GM12878 (cell line): ENCODE results near the gene ABHD2. TPM values are rescaled to one million over a fixed set of nuclear protein-coding genes. Genes with fewer than 3 reads are reported as not detected.
A peak's percentile ranks its signal among the peaks of the same experiment; 100 is the strongest.

Experiments
- ATAC-seq: fragments of 200-7000 bp; cut with Tn5 transposase; 3 replicates; pipeline ENCODE4 v1.9.1; 2020; ENCODE audit warnings: mild to moderate bottlenecking, moderate library complexity
- BruUV-seq: library from RNA; stranded (reverse); fragments of 400-500 nt; replicated peaks from 2 replicates; lab custom pipeline; 2021; lab: Mats Ljungman, UMichigan
- CTCF ChIA-PET: fragments of 300-600 bp; sonication (Branson Sonifier 250); formaldehyde crosslinking; extraction: SDS; loops from one replicate; lab custom pipeline; 2021; ENCODE audit warnings: inconsistent platforms; lab: Yijun Ruan, JAX
- POLR2A ChIA-PET: fragments of 350-600 bp; formaldehyde crosslinking; extraction: SDS; loops from one replicate; lab custom pipeline; 2021; ENCODE audit warnings: inconsistent platforms; lab: Charles Lee
- RAD21 ChIA-PET: fragments of 300-600 bp; sonication (Branson Sonifier 250); formaldehyde crosslinking; loops from one replicate; lab custom pipeline; 2023; ENCODE audit warnings: antibody characterized with exemption; ENCODE audit not compliant: unreplicated experiment; lab: Charles Lee
- SMC1A ChIA-PET: fragments of 300-600 bp; sonication (Branson Sonifier 250); formaldehyde crosslinking; loops from one replicate; lab custom pipeline; 2023; ENCODE audit not compliant: unreplicated experiment, uncharacterized antibody; lab: Charles Lee
- DNase-seq: peaks from one replicate; pipeline ENCODE4 v3.0.0-alpha.2; 2011; ENCODE audit warnings: low read depth, low spot score
- FAIRE-seq: peaks from 3 replicates; lab custom pipeline; 2011; peaks lifted over from hg19 to GRCh38; lab: Jason Lieb, UNC
- H2AFZ ChIP-seq: 2 replicates; pipeline ENCODE4 v1.6.0; 2011; ENCODE audit warnings: low read depth, low read length, control low read depth; ENCODE audit not compliant: control insufficient read depth
- H3K27ac ChIP-seq: 2 replicates; pipeline ENCODE4 v1.5.1; 2011; ENCODE audit warnings: control low read depth; ENCODE audit not compliant: control insufficient read depth, insufficient read depth
- H3K27me3 ChIP-seq, 2 experiments: replicated peaks in 1 of 2; 2 replicates each; pipeline versions ENCODE4 v1.6.0 to v1.6.1; 2011; ENCODE audit warnings: low read length in 1 of 2; ENCODE audit not compliant: control insufficient read depth in 2 of 2, insufficient read depth in 2 of 2
- H3K36me3 ChIP-seq, 2 experiments: 2 replicates each; pipeline ENCODE4 v1.5.1; 2011; ENCODE audit warnings: low read length in 1 of 2; ENCODE audit not compliant: control insufficient read depth in 2 of 2, insufficient read depth in 2 of 2
- H3K4me1 ChIP-seq: 2 replicates; pipeline ENCODE4 v1.6.1; 2011; ENCODE audit warnings: mild to moderate bottlenecking, low read length, moderate library complexity, mixed read lengths; ENCODE audit not compliant: control insufficient read depth, insufficient read depth
- H3K4me2 ChIP-seq: 2 replicates; pipeline ENCODE4 v1.6.0; 2011; ENCODE audit warnings: control low read depth; ENCODE audit not compliant: control insufficient read depth, insufficient read depth
- H3K4me3 ChIP-seq: fragments of 200-600 bp; sonication (generic); 2 replicates; pipeline ENCODE4 v1.5.1; 2016
- H3K79me2 ChIP-seq: 2 replicates; pipeline ENCODE4 v1.6.0; 2011; ENCODE audit warnings: low read length; ENCODE audit not compliant: control insufficient read depth, insufficient read depth
- H3K9ac ChIP-seq: 2 replicates; pipeline ENCODE4 v1.8.0; 2011; ENCODE audit warnings: low read length, control low read depth, mixed read lengths; ENCODE audit not compliant: control insufficient read depth, insufficient read depth
- H3K9me3 ChIP-seq: replicated peaks from 3 replicates; pipeline ENCODE4 v1.5.1; 2011; ENCODE audit warnings: mild to moderate bottlenecking, low read length; ENCODE audit not compliant: control insufficient read depth, insufficient read depth
- H4K20me1 ChIP-seq: 2 replicates; pipeline ENCODE4 v1.6.0; 2011; ENCODE audit not compliant: control insufficient read depth, insufficient read depth
- ATF7 ChIP-seq: fragments of 450-650 bp; IDR thresholded peaks from 2 replicates; pipeline ENCODE4 v1.6.1; 2016; ENCODE audit warnings: low read depth, mild to moderate bottlenecking
- BHLHE40 ChIP-seq, 2 experiments: fragments of 450-650 bp in 1 of 2; IDR thresholded peaks; 2 replicates each; pipeline ENCODE4 v1.6.1; 2011 to 2017; ENCODE audit warnings: low read depth in 2 of 2, borderline replicate concordance in 1 of 2, improper control_type of control experiment in 1 of 2, low read length in 1 of 2, mild to moderate bottlenecking in 1 of 2
- CREB1 ChIP-seq: IDR thresholded peaks from 2 replicates; pipeline ENCODE4 v1.6.1; 2012; ENCODE audit warnings: low read depth, mild to moderate bottlenecking, inconsistent platforms
- DPF2 ChIP-seq: fragments of 450-650 bp; IDR thresholded peaks from 2 replicates; pipeline ENCODE4 v1.6.1; 2017; ENCODE audit warnings: mild to moderate bottlenecking
- EGR1 ChIP-seq, 2 experiments: IDR thresholded peaks; 1 replicate in 1 of 2; 2 replicates in 1 of 2; pipeline ENCODE4 v1.6.1; 2011 to 2012; ENCODE audit warnings: low read depth in 2 of 2, low read length in 2 of 2, borderline replicate concordance in 1 of 2, mild to moderate bottlenecking in 1 of 2, moderate library complexity in 1 of 2
- IKZF1 ChIP-seq: fragments of 450-650 bp; conservative IDR thresholded peaks from 2 replicates; pipeline ENCODE4 v1.6.1; 2017; ENCODE audit warnings: antibody characterized with exemption, mild to moderate bottlenecking
- IKZF2 ChIP-seq, 2 experiments: fragments of 450-650 bp; IDR thresholded peaks; 2 replicates each; pipeline ENCODE4 v1.6.1; 2017; ENCODE audit warnings: mild to moderate bottlenecking in 2 of 2, moderate library complexity in 2 of 2
- KAT2A ChIP-seq: conservative IDR thresholded peaks from 2 replicates; pipeline ENCODE4 v1.6.1; 2011; ENCODE audit warnings: low read depth, low read length; ENCODE audit not compliant: control insufficient read depth
- KLF5 ChIP-seq: fragments of 450-650 bp; IDR thresholded peaks from 2 replicates; pipeline ENCODE4 v1.6.1; 2014; ENCODE audit warnings: mild to moderate bottlenecking; ENCODE audit not compliant: partially characterized antibody
- MTA2 ChIP-seq: fragments of 450-650 bp; IDR thresholded peaks from 2 replicates; pipeline ENCODE4 v1.6.1; 2016; ENCODE audit warnings: low read depth, mild to moderate bottlenecking, moderate library complexity
- SMAD5 ChIP-seq: IDR thresholded peaks from 2 replicates; pipeline ENCODE4 v1.6.1; 2016; ENCODE audit warnings: antibody characterized with exemption, low read depth
- SRF ChIP-seq, 2 experiments: IDR thresholded peaks; 2 replicates each; pipeline ENCODE4 v1.6.1; 2011; ENCODE audit warnings: low read depth in 2 of 2, low read length in 2 of 2, mild to moderate bottlenecking in 1 of 2, moderate library complexity in 1 of 2
- WGBS: methylation state at CpG from one replicate; pipeline ENCODE4 v1.1.6; 2016; ENCODE audit warnings: low lambda C conversion rate; ENCODE audit not compliant: insufficient replicate concordance, insufficient coverage; ENCODE audit errors: missing lambda C conversion rate; 5-methylcytosine and 5-hydroxymethylcytosine counted together
- in situ Hi-C: fragments of 300-500 bp; cut with MboI; formaldehyde crosslinking; loops from 9 replicates; pipeline ENCODE4 v1.14.3; 2018; ENCODE audit warnings: mixed read lengths
- intact Hi-C: fragments of 100-400 bp; cut with micrococcal nuclease; formaldehyde crosslinking; loops from one replicate; pipeline ENCODE4 v1.14.2; 2022; ENCODE audit not compliant: unreplicated experiment
- polyA plus RNA-seq, 11 experiments: library from polyadenylated mRNA; depleted of rRNA in 4 of 11; unstranded in 6 of 11; stranded (reverse) in 5 of 11; fragments of >200 nt; fragmentation: Nextera tagmentation in 4 of 11; fragmentation: Illumina TruSeq in 1 of 11; extraction: Ambion mirVana in 4 of 11; extraction: Trizol in 1 of 11; gene quantifications; 1 replicate in 1 of 11; 2 replicates in 10 of 11; pipeline versions ENCODE4 v1.2.1 to v1.2.3, GENCODE V29; 2011 to 2016; ENCODE audit warnings: inconsistent platforms in 2 of 11, missing spikeins in 2 of 11, low read depth in 1 of 11
- total RNA-seq, 4 experiments: library from RNA; depleted of rRNA in 3 of 4; stranded (reverse); fragments of >200 nt in 3 of 4; fragmentation: Illumina TruSeq in 1 of 4; extraction: Trizol in 1 of 4; gene quantifications; 2 replicates each; pipeline versions ENCODE4 v1.2.1 to v1.2.3, GENCODE V29; 2013 to 2021
- TF ChIP-seq, protein P1 (sequence below): fragments of 150-350 bp; IDR thresholded peaks from 2 replicates; pipeline ENCODE4 v1.6.1; 2014; ENCODE audit warnings: mild to moderate bottlenecking, low read depth, low read length
- TF ChIP-seq, protein P2 (sequence below): fragments of 450-650 bp; IDR thresholded peaks from 2 replicates; pipeline ENCODE4 v1.6.1; 2016; ENCODE audit warnings: mild to moderate bottlenecking, moderate library complexity, borderline replicate concordance
- TF ChIP-seq, protein P3 (sequence below): IDR thresholded peaks from 2 replicates; pipeline ENCODE4 v1.6.1; 2012; ENCODE audit warnings: low read depth, low read length, improper control_type of control experiment

ABHD2 gene
- total and polyA plus RNA-seq, 10 of the 15 experiments (the other 5 are each of a cell fraction or from before 2014, with no cell fraction given): 1.2 to 33.6 (median 20.4) TPM

DNA sequence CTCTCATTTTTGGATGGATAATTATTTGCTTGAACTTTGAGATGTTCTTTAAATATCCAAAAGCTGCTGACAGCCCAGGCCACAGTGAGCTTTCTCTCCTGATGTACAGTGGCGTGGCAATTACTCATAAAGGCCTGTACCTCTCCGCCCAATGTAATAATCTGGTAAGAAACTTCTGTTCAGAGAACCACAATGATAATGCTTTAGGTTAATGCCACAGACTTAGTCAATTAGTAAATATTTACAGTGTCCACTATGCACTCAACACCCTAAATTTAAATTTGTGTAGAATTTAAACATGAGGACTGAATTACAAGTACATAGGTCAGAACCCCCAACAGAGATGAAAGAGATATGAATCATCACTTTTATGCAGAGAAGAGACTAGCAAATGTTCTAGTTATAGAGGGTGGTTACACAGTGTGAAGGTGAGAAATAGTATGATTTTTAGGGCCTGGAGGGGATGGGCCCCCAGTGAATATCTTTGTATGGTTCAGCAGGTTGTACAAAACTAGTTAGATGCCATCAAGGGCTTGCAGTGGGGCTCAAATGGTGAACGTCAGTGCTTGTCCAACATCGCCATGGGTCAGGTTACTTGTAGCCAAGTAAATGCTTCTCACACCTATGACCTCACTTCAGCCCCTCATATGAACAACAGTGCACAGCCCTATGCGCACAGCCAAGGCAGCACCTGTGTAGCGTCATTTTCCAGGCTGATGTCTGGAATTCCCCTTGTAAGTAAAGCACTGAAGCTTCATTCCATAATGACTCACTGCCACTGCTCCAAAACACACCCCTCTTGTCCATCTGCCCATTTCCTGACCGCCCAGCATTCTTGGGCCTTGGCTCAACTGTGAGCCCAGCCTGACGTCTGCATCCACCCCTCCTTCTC, 13.3 kb downstream of the ABHD2 start:
- peak; percentile 56 for FAIRE-seq
- TF ChIP-seq SRF (IDR thresholded peaks at IDR 0.05; ENCODE audit: low read depth in 2 of 2, low read length in 2 of 2): no peak
- TF ChIP-seq IKZF2 (IDR thresholded peaks at IDR 0.05): peak in 1 of 2 experiments; percentile 13; a peak in 1 of 4 replicates
- TF ChIP-seq ATF7: peak; percentile 20; the same call in 1 of the 2 replicates
- 0 out of 2 replicates have a peak, but pooled peaks have one; percentile 21 for TF ChIP-seq MTA2
- no peak for TF ChIP-seq SMAD5
- TF ChIP-seq BHLHE40 (IDR thresholded peaks at IDR 0.05; ENCODE audit: borderline replicate concordance in 1 of 2, low read depth in 2 of 2, low read length in 1 of 2): no peak
- TF ChIP-seq DPF2: peak; percentile 49; the same call in 1 of the 2 replicates
- no peak for TF ChIP-seq EGR1 (IDR thresholded peaks at IDR 0.05; ENCODE audit: borderline replicate concordance in 1 of 2, low read depth in 2 of 2, low read length in 2 of 2)
- TF ChIP-seq, protein P1, sequence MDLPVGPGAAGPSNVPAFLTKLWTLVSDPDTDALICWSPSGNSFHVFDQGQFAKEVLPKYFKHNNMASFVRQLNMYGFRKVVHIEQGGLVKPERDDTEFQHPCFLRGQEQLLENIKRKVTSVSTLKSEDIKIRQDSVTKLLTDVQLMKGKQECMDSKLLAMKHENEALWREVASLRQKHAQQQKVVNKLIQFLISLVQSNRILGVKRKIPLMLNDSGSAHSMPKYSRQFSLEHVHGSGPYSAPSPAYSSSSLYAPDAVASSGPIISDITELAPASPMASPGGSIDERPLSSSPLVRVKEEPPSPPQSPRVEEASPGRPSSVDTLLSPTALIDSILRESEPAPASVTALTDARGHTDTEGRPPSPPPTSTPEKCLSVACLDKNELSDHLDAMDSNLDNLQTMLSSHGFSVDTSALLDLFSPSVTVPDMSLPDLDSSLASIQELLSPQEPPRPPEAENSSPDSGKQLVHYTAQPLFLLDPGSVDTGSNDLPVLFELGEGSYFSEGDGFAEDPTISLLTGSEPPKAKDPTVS: no peak
- TF ChIP-seq CREB1: 0 out of 2 replicates have a peak, but pooled peaks have one; percentile 40
- TF ChIP-seq, protein P2, sequence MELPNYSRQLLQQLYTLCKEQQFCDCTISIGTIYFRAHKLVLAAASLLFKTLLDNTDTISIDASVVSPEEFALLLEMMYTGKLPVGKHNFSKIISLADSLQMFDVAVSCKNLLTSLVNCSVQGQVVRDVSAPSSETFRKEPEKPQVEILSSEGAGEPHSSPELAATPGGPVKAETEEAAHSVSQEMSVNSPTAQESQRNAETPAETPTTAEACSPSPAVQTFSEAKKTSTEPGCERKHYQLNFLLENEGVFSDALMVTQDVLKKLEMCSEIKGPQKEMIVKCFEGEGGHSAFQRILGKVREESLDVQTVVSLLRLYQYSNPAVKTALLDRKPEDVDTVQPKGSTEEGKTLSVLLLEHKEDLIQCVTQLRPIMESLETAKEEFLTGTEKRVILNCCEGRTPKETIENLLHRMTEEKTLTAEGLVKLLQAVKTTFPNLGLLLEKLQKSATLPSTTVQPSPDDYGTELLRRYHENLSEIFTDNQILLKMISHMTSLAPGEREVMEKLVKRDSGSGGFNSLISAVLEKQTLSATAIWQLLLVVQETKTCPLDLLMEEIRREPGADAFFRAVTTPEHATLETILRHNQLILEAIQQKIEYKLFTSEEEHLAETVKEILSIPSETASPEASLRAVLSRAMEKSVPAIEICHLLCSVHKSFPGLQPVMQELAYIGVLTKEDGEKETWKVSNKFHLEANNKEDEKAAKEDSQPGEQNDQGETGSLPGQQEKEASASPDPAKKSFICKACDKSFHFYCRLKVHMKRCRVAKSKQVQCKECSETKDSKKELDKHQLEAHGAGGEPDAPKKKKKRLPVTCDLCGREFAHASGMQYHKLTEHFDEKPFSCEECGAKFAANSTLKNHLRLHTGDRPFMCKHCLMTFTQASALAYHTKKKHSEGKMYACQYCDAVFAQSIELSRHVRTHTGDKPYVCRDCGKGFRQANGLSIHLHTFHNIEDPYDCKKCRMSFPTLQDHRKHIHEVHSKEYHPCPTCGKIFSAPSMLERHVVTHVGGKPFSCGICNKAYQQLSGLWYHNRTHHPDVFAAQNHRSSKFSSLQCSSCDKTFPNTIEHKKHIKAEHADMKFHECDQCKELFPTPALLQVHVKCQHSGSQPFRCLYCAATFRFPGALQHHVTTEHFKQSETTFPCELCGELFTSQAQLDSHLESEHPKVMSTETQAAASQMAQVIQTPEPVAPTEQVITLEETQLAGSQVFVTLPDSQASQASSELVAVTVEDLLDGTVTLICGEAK: no peak
- TF ChIP-seq, protein P3, sequence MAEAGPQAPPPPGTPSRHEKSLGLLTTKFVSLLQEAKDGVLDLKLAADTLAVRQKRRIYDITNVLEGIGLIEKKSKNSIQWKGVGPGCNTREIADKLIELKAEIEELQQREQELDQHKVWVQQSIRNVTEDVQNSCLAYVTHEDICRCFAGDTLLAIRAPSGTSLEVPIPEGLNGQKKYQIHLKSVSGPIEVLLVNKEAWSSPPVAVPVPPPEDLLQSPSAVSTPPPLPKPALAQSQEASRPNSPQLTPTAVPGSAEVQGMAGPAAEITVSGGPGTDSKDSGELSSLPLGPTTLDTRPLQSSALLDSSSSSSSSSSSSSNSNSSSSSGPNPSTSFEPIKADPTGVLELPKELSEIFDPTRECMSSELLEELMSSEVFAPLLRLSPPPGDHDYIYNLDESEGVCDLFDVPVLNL: no peak
- TF ChIP-seq IKZF1: peak; percentile 40; the same call in 1 of the 2 replicates
- no peak for TF ChIP-seq KAT2A
- TF ChIP-seq KLF5: no peak

More for the DNA sequence above, 13.3 kb downstream of the ABHD2 start:
- no TSS peak for BruUV-seq
- peak; percentile 81 for ATAC-seq
- Histone ChIP-seq H3K9ac (no peak overlapping the region), H4K20me1 (no peaks in the 10 kb centered on the region), H2AFZ (no peak overlapping the region), H3K4me2 (0 out of 2 replicates have a peak overlapping the region, but pooled peaks have one; percentile 23), H3K9me3 (no peaks in the 10 kb centered on the region), H3K36me3 (peaks cover 0 to 3% of the 10 kb centered on the region in 2 experiments; a peak in 2 of 4 replicates), H3K4me3 (no peak overlapping the region), H3K27me3 (no peaks in the 10 kb centered on the region), H3K79me2 (no peaks in the 10 kb centered on the region; the same call in 1 of the 2 replicates), H3K4me1 (peaks cover 9% of the 10 kb centered on the region; the same call in 1 of the 2 replicates), H3K27ac (peak overlapping the region; percentile 10; the same call in 1 of the 2 replicates)
- RAD21 ChIA-PET: interaction anchor here (0.9 to 5.9 kb wide), 7 partner anchors 9 to 115 kb away, joined by 3 to 56 read pairs (median 5); partner anchors contain the start of gene ABHD2
- in situ Hi-C loops: no loop called here
- POLR2A ChIA-PET: interaction anchor here (3.3 to 9.3 kb wide), 2 partner anchors 10 to 12 kb away, joined by 20 to 122 read pairs; partner anchors contain the start of gene ABHD2
- CTCF ChIA-PET: interaction anchor here (0.8 to 9.3 kb wide), 9 partner anchors 10 to 105 kb away, joined by 3 to 72 read pairs (median 6); partner anchors contain the start of gene ABHD2
- intact Hi-C loops: no loop called here
- SMC1A ChIA-PET: interaction anchor here (1.3 to 8.8 kb wide), 7 partner anchors 11 to 44 kb away, joined by 3 to 113 read pairs (median 12); partner anchors contain the start of gene ABHD2
- no peak for DNase-seq
- 71% methylated on average over 8 of the region's 8 CpGs for WGBS
